Measurements from ENCODE around the gene FSTL3. TPM values are rescaled to one million over a fixed set of nuclear protein-coding genes. Genes with fewer than 3 reads are reported as not detected.
"Not testable (repeated sequence)": the region's sequence is repeated elsewhere in the genome, so short reads cannot be mapped to it uniquely, and the experiment has no call there.

The FSTL3 gene
- total RNA-seq, 1 donor from 2014 or later, result 1.6 TPM

GRCh38 chr19:660793-661426 is 15.3 kb upstream of the FSTL3 start:
- intact Hi-C loops (cut with micrococcal nuclease), result loop anchor here (1.0 to 5.0 kb wide), 6 partner anchors 28 to 586 kb away; partner anchors contain the start of genes HCN2, MIDN, POLRMT and RNU6-2

GRCh38 chr19:661427-662196 is 14.6 kb upstream of the FSTL3 start:
- intact Hi-C loops (cut with micrococcal nuclease), result loop anchor here (1.0 to 5.0 kb wide), 8 partner anchors 28 to 586 kb away; partner anchors contain the start of genes BSG, HCN2, MIDN and POLRMT

GRCh38 chr19:662207-662961 is 13.8 kb upstream of the FSTL3 start:
- intact Hi-C loops (cut with micrococcal nuclease), result loop anchor here (1.0 to 5.0 kb wide), 5 partner anchors 75 to 585 kb away; partner anchors contain the start of genes BSG, HCN2, MIDN and RNU6-2

- intact Hi-C loops (cut with micrococcal nuclease), result loop anchor here (1.0 to 5.0 kb wide), 8 partner anchors 17 to 584 kb away; partner anchors contain the start of genes BSG, HCN2, MIDN and PTBP1
These were observed 13.1 kb upstream of the FSTL3 start, which contains the start of gene RNF126 for GRCh38 chr19:662962-663681. TSS of gene RNF126 (minus strand) at chr19:663214. CDS start at chr19:663121, 93 bp downstream.

- intact Hi-C loops (cut with micrococcal nuclease), result loop anchor here (1.0 to 5.0 kb wide), 8 partner anchors 17 to 584 kb away; partner anchors contain the start of genes HCN2, MIDN, PTBP1 and RNU6-2
These were observed 12.5 kb upstream of the FSTL3 start for GRCh38 chr19:663682-664117.

GRCh38 chr19:664913-665443 is 11.2 kb upstream of the FSTL3 start:
- intact Hi-C loops (cut with micrococcal nuclease), result loop anchor here (1.0 to 5.0 kb wide), 5 partner anchors 69 to 582 kb away; partner anchors contain the start of genes HCN2, MIDN, RNU6-2 and TMEM259

GRCh38 chr19:666985-667573 is 9.1 kb upstream of the FSTL3 start:
- intact Hi-C loops (cut with micrococcal nuclease), result not testable (repeated sequence)

- intact Hi-C loops (cut with micrococcal nuclease), result not testable (repeated sequence)
These were observed 7.3 kb upstream of the FSTL3 start for GRCh38 chr19:668675-669434.

- intact Hi-C loops (cut with micrococcal nuclease), result no loop called here
These were observed 5.5 kb upstream of the FSTL3 start for GRCh38 chr19:670609-671075.

- intact Hi-C loops (cut with micrococcal nuclease), result no loop called here
These were observed 1.7 kb upstream of the FSTL3 start for GRCh38 chr19:674282-675151.

- intact Hi-C loops (cut with micrococcal nuclease), result no loop called here
These were observed 219 bp upstream of the FSTL3 start for GRCh38 chr19:676007-676338.

- intact Hi-C loops (cut with micrococcal nuclease), result no loop called here
These were observed 1.0 kb downstream of the FSTL3 start for GRCh38 chr19:677201-677600.

- intact Hi-C loops (cut with micrococcal nuclease), result no loop called here
These were observed 1.6 kb downstream of the FSTL3 start for GRCh38 chr19:677601-678436.

- intact Hi-C loops (cut with micrococcal nuclease), result no loop called here
These were observed 2.7 kb downstream of the FSTL3 start for GRCh38 chr19:678791-679388.

GRCh38 chr19:679418-680286 is 3.5 kb downstream of the FSTL3 start:
- intact Hi-C loops (cut with micrococcal nuclease), result loop anchor here (1.0 to 2.0 kb wide), 16 partner anchors 16 to 973 kb away; partner anchors contain the start of genes BSG, DAZAP1, FGF22 and HCN2
